K562 (cell line): ENCODE data around the gene AGFG2. TPM values are rescaled to one million over a fixed set of nuclear protein-coding genes. Genes with fewer than 3 reads are reported as not detected.

Experiments used
- C11orf30 ChIP-seq: fragments of 450-650 bp; IDR thresholded peaks from 2 replicates; pipeline ENCODE4 v1.6.1; 2016; ENCODE audit warnings: low read depth, mild to moderate bottlenecking
- CAMTA2 ChIP-seq: fragments of 250-450 bp; sonication (Bioruptor Pico); conservative IDR thresholded peaks from 2 replicates; pipeline ENCODE4 v1.5.1; 2022
- CREB1 ChIP-seq, 2 experiments: sonication (generic) in 1 of 2; formaldehyde crosslinking in 1 of 2; IDR thresholded peaks; 2 replicates each; pipeline versions ENCODE4 v1.6.1 to v1.8.0; 2012 to 2022; ENCODE audit warnings: inconsistent platforms in 1 of 2, mild to moderate bottlenecking in 1 of 2, missing genetic modification reagents in 1 of 2, moderate library complexity in 1 of 2
- ELF4 ChIP-seq: fragments of 450-650 bp; formaldehyde crosslinking; IDR thresholded peaks from 2 replicates; pipeline ENCODE4 v1.4.0; 2022; ENCODE audit warnings: missing genetic modification characterization
- HNRNPH1 ChIP-seq: fragments of 200-400 bp; formaldehyde crosslinking; optimal IDR thresholded peaks from 2 replicates; pipeline ENCODE3; 2017; ENCODE audit warnings: low read depth, mild to moderate bottlenecking, low read length, moderate library complexity
- POLR3A ChIP-seq: IDR thresholded peaks from 2 replicates; pipeline ENCODE4 v1.6.1; 2011; ENCODE audit warnings: borderline replicate concordance, mild to moderate bottlenecking, moderate library complexity; ENCODE audit not compliant: insufficient read length, insufficient read depth; ENCODE audit errors: extremely low read depth
- RBBP5 ChIP-seq: fragments of 200-600 bp; sonication (generic); IDR thresholded peaks from 2 replicates; pipeline ENCODE4 v1.6.1; 2012; ENCODE audit warnings: borderline replicate concordance, mild to moderate bottlenecking, low read length, control low read depth, inconsistent platforms; ENCODE audit not compliant: insufficient read depth, poor library complexity, severe bottlenecking
- TBL1XR1 ChIP-seq, 2 experiments: IDR thresholded peaks; 2 replicates each; pipeline ENCODE4 v1.6.1; 2012; ENCODE audit warnings: improper control_type of control experiment in 2 of 2, low read length in 2 of 2, mild to moderate bottlenecking in 1 of 2
- ZFP36 ChIP-seq: fragments of 150-350 bp; IDR thresholded peaks from 2 replicates; pipeline ENCODE4 v1.6.1; 2018; ENCODE audit warnings: low read length, low read depth; ENCODE audit not compliant: partially characterized antibody
- polyA plus RNA-seq, 8 experiments: library from polyadenylated mRNA; depleted of rRNA in 4 of 8; stranded (reverse) in 5 of 8; unstranded in 3 of 8; fragments of >200 nt; fragmentation: Nextera tagmentation in 2 of 8; fragmentation: Illumina TruSeq in 1 of 8; extraction: Ambion mirVana in 2 of 8; extraction: Trizol in 1 of 8; gene quantifications; 2 replicates each; pipeline versions ENCODE4 v1.2.1 to v1.2.3, GENCODE V29; 2011 to 2014; ENCODE audit warnings: inconsistent platforms in 1 of 8, missing spikeins in 1 of 8
- total RNA-seq, 7 experiments: library from RNA; depleted of rRNA in 6 of 7; stranded (reverse); fragments of >200 nt in 6 of 7; fragmentation: Illumina TruSeq in 2 of 7; extraction: Trizol in 2 of 7; gene quantifications; 2 replicates each; pipeline versions ENCODE4 v1.2.1 to v1.2.3, GENCODE V29; 2011 to 2021; ENCODE audit warnings: low replicate concordance in 1 of 7
- TF ChIP-seq, protein P1 (sequence below): fragments of 250-450 bp; sonication (Bioruptor Pico); IDR thresholded peaks from 2 replicates; pipeline ENCODE4 v1.4.0; 2020; ENCODE audit warnings: mild to moderate bottlenecking, moderate library complexity
- TF ChIP-seq, protein P2 (sequence below): conservative IDR thresholded peaks from 2 replicates; pipeline ENCODE4 v1.6.1; 2011; ENCODE audit warnings: low read depth, mild to moderate bottlenecking, low read length; ENCODE audit not compliant: control insufficient read depth
- TF ChIP-seq, protein P3 (sequence below): fragments of 450-650 bp; formaldehyde crosslinking; IDR thresholded peaks from 2 replicates; pipeline ENCODE4 v1.4.0; 2020; ENCODE audit warnings: mild to moderate bottlenecking, moderate library complexity
- TF ChIP-seq, protein P4 (sequence below): sonication (generic); IDR thresholded peaks from 2 replicates; pipeline ENCODE4 v1.6.1; 2016
- TF ChIP-seq, protein P5 (sequence below): IDR thresholded peaks from 3 replicates; pipeline ENCODE4 v1.6.1; 2011; ENCODE audit warnings: borderline replicate concordance, mild to moderate bottlenecking; ENCODE audit not compliant: insufficient read length, insufficient read depth
- TF ChIP-seq, protein P6 (sequence below), 2 experiments: fragments of 450-650 bp in 1 of 2; sonication (generic) in 1 of 2; formaldehyde crosslinking in 1 of 2; IDR thresholded peaks in 1 of 2; conservative IDR thresholded peaks in 1 of 2; 2 replicates each; pipeline versions ENCODE4 v1.6.1 to v1.8.1; 2016 to 2023; ENCODE audit warnings: mild to moderate bottlenecking in 2 of 2, moderate library complexity in 2 of 2, inconsistent platforms in 1 of 2, missing genetic modification reagents in 1 of 2
- TF ChIP-seq, protein P7 (sequence below): fragments of 250-450 bp; sonication (Bioruptor Pico); IDR thresholded peaks from 2 replicates; pipeline ENCODE4 v1.8.0; 2022; ENCODE audit warnings: moderate library complexity, mild to moderate bottlenecking, inconsistent platforms

Gene AGFG2
- total and polyA plus RNA-seq, 9 of the 15 experiments (the other 6 are each of a cell fraction or from before 2014, with no cell fraction given) = 0.31 to 23.1 (median 6.5) TPM

DNA sequence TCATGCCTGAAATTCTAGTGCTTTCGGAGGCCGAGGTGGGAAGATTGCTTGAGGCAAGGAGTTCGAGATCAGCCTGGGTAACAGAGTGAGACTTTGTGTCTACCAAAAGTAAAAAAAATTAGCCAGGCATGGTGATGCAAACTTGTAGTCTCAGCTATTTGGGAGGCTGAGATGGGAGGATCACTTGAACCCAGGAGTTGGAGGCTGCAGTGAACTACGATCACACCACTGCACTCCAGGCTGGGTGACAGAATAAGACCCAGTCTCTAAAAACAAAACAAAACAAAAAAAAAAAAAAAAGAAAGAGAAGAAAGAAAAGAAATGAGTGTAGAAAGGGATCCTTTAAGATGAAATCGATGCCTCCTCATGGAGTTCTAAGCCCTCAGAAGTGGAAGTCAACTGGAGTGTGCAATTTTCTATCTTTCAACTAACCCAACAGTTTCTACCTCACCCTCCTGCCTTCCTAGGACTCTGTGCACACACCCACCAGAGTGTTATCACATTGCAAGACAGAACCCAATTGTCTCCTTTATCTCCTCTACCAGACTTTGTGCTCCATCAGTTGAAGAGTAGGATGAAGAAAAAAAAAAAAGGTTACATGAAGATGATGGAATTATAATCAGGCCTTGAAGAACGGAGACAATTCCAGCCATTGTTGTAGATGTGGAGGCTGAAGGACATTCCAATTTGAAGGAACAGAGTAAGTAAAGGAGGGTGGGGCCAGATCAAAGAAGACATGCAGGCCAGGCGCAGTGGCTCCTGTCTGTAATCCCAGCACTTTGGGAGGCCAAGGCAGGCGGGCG, 28.4 kb upstream of the AGFG2 start (continued):
- TF ChIP-seq, protein P1, sequence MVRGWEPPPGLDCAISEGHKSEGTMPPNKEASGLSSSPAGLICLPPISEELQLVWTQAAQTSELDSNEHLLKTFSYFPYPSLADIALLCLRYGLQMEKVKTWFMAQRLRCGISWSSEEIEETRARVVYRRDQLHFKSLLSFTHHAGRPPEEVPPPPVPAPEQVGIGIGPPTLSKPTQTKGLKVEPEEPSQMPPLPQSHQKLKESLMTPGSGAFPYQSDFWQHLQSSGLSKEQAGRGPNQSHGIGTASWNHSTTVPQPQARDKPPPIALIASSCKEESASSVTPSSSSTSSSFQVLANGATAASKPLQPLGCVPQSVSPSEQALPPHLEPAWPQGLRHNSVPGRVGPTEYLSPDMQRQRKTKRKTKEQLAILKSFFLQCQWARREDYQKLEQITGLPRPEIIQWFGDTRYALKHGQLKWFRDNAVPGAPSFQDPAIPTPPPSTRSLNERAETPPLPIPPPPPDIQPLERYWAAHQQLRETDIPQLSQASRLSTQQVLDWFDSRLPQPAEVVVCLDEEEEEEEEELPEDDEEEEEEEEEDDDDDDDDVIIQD = no peak
- TF ChIP-seq HNRNPH1 = no peak
- TF ChIP-seq, protein P2, sequence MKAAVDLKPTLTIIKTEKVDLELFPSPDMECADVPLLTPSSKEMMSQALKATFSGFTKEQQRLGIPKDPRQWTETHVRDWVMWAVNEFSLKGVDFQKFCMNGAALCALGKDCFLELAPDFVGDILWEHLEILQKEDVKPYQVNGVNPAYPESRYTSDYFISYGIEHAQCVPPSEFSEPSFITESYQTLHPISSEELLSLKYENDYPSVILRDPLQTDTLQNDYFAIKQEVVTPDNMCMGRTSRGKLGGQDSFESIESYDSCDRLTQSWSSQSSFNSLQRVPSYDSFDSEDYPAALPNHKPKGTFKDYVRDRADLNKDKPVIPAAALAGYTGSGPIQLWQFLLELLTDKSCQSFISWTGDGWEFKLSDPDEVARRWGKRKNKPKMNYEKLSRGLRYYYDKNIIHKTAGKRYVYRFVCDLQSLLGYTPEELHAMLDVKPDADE = no peak
- peak in 1 of 2 experiments; percentile 78; a peak in 2 of 4 replicates for TF ChIP-seq TBL1XR1 (IDR thresholded peaks at IDR 0.05; ENCODE audit: low read length in 2 of 2)
- peak; percentile 48; the same call in 1 of the 2 replicates for TF ChIP-seq CREB1 (IDR thresholded peaks at IDR 0.05)
- TF ChIP-seq CREB1 (CRISPR knock-in tag; IDR thresholded peaks at IDR 0.05) = no peak
- TF ChIP-seq, protein P3, sequence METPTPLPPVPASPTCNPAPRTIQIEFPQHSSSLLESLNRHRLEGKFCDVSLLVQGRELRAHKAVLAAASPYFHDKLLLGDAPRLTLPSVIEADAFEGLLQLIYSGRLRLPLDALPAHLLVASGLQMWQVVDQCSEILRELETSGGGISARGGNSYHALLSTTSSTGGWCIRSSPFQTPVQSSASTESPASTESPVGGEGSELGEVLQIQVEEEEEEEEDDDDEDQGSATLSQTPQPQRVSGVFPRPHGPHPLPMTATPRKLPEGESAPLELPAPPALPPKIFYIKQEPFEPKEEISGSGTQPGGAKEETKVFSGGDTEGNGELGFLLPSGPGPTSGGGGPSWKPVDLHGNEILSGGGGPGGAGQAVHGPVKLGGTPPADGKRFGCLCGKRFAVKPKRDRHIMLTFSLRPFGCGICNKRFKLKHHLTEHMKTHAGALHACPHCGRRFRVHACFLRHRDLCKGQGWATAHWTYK = 0 out of 2 replicates have a peak, but pooled peaks have one; percentile 31
- TF ChIP-seq ELF4 (CRISPR knock-in tag) = peak; percentile 82
- TF ChIP-seq, protein P4, sequence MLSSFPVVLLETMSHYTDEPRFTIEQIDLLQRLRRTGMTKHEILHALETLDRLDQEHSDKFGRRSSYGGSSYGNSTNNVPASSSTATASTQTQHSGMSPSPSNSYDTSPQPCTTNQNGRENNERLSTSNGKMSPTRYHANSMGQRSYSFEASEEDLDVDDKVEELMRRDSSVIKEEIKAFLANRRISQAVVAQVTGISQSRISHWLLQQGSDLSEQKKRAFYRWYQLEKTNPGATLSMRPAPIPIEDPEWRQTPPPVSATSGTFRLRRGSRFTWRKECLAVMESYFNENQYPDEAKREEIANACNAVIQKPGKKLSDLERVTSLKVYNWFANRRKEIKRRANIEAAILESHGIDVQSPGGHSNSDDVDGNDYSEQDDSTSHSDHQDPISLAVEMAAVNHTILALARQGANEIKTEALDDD = peak; percentile 79; the same call in 1 of the 2 replicates
- no peak for TF ChIP-seq ZFP36
- TF ChIP-seq POLR3A = no peak
- TF ChIP-seq CAMTA2 (CRISPR knock-in tag) = no peak
- TF ChIP-seq, protein P5, sequence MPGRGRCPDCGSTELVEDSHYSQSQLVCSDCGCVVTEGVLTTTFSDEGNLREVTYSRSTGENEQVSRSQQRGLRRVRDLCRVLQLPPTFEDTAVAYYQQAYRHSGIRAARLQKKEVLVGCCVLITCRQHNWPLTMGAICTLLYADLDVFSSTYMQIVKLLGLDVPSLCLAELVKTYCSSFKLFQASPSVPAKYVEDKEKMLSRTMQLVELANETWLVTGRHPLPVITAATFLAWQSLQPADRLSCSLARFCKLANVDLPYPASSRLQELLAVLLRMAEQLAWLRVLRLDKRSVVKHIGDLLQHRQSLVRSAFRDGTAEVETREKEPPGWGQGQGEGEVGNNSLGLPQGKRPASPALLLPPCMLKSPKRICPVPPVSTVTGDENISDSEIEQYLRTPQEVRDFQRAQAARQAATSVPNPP = no peak
- no peak for TF ChIP-seq RBBP5
- TF ChIP-seq C11orf30 = no peak
- TF ChIP-seq, protein P6, sequence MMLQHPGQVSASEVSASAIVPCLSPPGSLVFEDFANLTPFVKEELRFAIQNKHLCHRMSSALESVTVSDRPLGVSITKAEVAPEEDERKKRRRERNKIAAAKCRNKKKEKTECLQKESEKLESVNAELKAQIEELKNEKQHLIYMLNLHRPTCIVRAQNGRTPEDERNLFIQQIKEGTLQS (IDR thresholded peaks at IDR 0.05) = no peak
- TF ChIP-seq, protein P6 (CRISPR knock-in tag; conservative IDR thresholded peaks at IDR 0.05) = no peak
- TF ChIP-seq, protein P7, sequence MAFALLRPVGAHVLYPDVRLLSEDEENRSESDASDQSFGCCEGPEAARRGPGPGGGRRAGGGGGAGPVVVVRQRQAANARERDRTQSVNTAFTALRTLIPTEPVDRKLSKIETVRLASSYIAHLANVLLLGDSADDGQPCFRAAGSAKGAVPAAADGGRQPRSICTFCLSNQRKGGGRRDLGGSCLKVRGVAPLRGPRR (CRISPR knock-in tag) = no peak
